Measurements from ENCODE around the gene SKAP2.
A peak's percentile ranks its signal among the peaks of the same experiment; 100 is the strongest.

SKAP2 gene

GRCh38 chr7:26857506-26858240, 6.7 kb downstream of the SKAP2 start (continued):
- TF ChIP-seq SCRT1 (tag by site-specific recombination; IDR thresholded peaks at IDR 0.05; ENCODE audit: borderline replicate concordance) = no peak
- TF ChIP-seq ZEB2 (tag by site-specific recombination; IDR thresholded peaks at IDR 0.05) = 0 out of 2 replicates have a peak, but pooled peaks have one; percentile 22
- TF ChIP-seq MYNN (tag by site-specific recombination; IDR thresholded peaks at IDR 0.05; ENCODE audit: borderline replicate concordance) = no peak; the same call in 1 of the 2 replicates
- TF ChIP-seq, protein P1, sequence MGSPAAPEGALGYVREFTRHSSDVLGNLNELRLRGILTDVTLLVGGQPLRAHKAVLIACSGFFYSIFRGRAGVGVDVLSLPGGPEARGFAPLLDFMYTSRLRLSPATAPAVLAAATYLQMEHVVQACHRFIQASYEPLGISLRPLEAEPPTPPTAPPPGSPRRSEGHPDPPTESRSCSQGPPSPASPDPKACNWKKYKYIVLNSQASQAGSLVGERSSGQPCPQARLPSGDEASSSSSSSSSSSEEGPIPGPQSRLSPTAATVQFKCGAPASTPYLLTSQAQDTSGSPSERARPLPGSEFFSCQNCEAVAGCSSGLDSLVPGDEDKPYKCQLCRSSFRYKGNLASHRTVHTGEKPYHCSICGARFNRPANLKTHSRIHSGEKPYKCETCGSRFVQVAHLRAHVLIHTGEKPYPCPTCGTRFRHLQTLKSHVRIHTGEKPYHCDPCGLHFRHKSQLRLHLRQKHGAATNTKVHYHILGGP (tag by site-specific recombination; IDR thresholded peaks at IDR 0.05) = no peak
- no peak for TF ChIP-seq ZNF791 (tag by site-specific recombination; IDR thresholded peaks at IDR 0.05)
- TF ChIP-seq ZBTB8A (tag by site-specific recombination; IDR thresholded peaks at IDR 0.05) = peak; percentile 74
- TF ChIP-seq PRDM4 (tag by site-specific recombination; IDR thresholded peaks at IDR 0.05) = peak; percentile 36; the same call in 1 of the 2 replicates
- TF ChIP-seq ZNF221 (tag by site-specific recombination; IDR thresholded peaks at IDR 0.05; ENCODE audit: borderline replicate concordance) = no peak
- TF ChIP-seq, protein P2, sequence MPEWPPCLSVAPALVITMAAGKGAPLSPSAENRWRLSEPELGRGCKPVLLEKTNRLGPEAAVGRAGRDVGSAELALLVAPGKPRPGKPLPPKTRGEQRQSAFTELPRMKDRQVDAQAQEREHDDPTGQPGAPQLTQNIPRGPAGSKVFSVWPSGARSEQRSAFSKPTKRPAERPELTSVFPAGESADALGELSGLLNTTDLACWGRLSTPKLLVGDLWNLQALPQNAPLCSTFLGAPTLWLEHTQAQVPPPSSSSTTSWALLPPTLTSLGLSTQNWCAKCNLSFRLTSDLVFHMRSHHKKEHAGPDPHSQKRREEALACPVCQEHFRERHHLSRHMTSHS (tag by site-specific recombination; IDR thresholded peaks at IDR 0.05) = no peak
- TF ChIP-seq, protein P3, sequence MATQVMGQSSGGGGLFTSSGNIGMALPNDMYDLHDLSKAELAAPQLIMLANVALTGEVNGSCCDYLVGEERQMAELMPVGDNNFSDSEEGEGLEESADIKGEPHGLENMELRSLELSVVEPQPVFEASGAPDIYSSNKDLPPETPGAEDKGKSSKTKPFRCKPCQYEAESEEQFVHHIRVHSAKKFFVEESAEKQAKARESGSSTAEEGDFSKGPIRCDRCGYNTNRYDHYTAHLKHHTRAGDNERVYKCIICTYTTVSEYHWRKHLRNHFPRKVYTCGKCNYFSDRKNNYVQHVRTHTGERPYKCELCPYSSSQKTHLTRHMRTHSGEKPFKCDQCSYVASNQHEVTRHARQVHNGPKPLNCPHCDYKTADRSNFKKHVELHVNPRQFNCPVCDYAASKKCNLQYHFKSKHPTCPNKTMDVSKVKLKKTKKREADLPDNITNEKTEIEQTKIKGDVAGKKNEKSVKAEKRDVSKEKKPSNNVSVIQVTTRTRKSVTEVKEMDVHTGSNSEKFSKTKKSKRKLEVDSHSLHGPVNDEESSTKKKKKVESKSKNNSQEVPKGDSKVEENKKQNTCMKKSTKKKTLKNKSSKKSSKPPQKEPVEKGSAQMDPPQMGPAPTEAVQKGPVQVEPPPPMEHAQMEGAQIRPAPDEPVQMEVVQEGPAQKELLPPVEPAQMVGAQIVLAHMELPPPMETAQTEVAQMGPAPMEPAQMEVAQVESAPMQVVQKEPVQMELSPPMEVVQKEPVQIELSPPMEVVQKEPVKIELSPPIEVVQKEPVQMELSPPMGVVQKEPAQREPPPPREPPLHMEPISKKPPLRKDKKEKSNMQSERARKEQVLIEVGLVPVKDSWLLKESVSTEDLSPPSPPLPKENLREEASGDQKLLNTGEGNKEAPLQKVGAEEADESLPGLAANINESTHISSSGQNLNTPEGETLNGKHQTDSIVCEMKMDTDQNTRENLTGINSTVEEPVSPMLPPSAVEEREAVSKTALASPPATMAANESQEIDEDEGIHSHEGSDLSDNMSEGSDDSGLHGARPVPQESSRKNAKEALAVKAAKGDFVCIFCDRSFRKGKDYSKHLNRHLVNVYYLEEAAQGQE (tag by site-specific recombination; IDR thresholded peaks at IDR 0.05) = no peak
- peak; percentile 41; the same call in 1 of the 2 replicates for TF ChIP-seq IKZF3 (tag by site-specific recombination; IDR thresholded peaks at IDR 0.05)
- no peak for TF ChIP-seq ZNF785 (tag by site-specific recombination; IDR thresholded peaks at IDR 0.05)
- TF ChIP-seq ZNF184 (tag by site-specific recombination; IDR thresholded peaks at IDR 0.05) = no peak
- no peak for TF ChIP-seq ZNF623 (tag by site-specific recombination; IDR thresholded peaks at IDR 0.05)
- TF ChIP-seq, protein P4, sequence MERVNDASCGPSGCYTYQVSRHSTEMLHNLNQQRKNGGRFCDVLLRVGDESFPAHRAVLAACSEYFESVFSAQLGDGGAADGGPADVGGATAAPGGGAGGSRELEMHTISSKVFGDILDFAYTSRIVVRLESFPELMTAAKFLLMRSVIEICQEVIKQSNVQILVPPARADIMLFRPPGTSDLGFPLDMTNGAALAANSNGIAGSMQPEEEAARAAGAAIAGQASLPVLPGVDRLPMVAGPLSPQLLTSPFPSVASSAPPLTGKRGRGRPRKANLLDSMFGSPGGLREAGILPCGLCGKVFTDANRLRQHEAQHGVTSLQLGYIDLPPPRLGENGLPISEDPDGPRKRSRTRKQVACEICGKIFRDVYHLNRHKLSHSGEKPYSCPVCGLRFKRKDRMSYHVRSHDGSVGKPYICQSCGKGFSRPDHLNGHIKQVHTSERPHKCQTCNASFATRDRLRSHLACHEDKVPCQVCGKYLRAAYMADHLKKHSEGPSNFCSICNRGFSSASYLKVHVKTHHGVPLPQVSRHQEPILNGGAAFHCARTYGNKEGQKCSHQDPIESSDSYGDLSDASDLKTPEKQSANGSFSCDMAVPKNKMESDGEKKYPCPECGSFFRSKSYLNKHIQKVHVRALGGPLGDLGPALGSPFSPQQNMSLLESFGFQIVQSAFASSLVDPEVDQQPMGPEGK (tag by site-specific recombination; IDR thresholded peaks at IDR 0.05) = peak; percentile 71
- TF ChIP-seq, protein P5, sequence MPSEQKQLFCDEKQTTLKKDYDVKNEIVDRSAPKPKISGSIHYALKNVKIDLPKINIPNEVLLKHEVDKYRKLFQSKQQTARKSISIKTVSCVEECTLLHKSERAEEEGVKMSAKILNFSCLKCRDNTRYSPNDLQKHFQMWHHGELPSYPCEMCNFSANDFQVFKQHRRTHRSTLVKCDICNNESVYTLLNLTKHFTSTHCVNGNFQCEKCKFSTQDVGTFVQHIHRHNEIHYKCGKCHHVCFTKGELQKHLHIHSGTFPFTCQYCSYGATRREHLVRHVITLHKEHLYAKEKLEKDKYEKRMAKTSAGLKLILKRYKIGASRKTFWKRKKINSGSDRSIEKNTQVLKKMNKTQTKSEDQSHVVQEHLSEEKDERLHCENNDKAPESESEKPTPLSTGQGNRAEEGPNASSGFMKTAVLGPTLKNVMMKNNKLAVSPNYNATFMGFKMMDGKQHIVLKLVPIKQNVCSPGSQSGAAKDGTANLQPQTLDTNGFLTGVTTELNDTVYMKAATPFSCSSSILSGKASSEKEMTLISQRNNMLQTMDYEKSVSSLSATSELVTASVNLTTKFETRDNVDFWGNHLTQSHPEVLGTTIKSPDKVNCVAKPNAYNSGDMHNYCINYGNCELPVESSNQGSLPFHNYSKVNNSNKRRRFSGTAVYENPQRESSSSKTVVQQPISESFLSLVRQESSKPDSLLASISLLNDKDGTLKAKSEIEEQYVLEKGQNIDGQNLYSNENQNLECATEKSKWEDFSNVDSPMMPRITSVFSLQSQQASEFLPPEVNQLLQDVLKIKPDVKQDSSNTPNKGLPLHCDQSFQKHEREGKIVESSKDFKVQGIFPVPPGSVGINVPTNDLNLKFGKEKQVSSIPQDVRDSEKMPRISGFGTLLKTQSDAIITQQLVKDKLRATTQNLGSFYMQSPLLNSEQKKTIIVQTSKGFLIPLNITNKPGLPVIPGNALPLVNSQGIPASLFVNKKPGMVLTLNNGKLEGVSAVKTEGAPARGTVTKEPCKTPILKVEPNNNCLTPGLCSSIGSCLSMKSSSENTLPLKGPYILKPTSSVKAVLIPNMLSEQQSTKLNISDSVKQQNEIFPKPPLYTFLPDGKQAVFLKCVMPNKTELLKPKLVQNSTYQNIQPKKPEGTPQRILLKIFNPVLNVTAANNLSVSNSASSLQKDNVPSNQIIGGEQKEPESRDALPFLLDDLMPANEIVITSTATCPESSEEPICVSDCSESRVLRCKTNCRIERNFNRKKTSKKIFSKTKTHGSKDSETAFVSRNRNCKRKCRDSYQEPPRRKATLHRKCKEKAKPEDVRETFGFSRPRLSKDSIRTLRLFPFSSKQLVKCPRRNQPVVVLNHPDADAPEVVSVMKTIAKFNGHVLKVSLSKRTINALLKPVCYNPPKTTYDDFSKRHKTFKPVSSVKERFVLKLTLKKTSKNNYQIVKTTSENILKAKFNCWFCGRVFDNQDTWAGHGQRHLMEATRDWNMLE (tag by site-specific recombination; conservative IDR thresholded peaks at IDR 0.05; ENCODE audit: low read depth) = no peak
- TF ChIP-seq ZNF449 (tag by site-specific recombination; IDR thresholded peaks at IDR 0.05) = no peak
- no peak for TF ChIP-seq ZNF510 (tag by site-specific recombination; IDR thresholded peaks at IDR 0.05; ENCODE audit: insufficient replicate concordance)
- TF ChIP-seq ZNF660 (tag by site-specific recombination; IDR thresholded peaks at IDR 0.05) = no peak
